GM06990 (cell line): ENCODE measurements around the gene BICDL1.

Source experiments
- DNase-seq: peaks from one replicate; pipeline ENCODE4 v3.0.0-alpha.2; 2011; ENCODE audit not compliant: insufficient read length; ENCODE audit errors: extremely low read depth
- H3K27me3 ChIP-seq: replicated peaks from 2 replicates; pipeline ENCODE4 v1.6.0; 2011; ENCODE audit warnings: low read length; ENCODE audit not compliant: control insufficient read depth, insufficient read depth
- H3K36me3 ChIP-seq: 2 replicates; pipeline ENCODE4 v1.5.1; 2011; ENCODE audit warnings: low read length; ENCODE audit not compliant: control insufficient read depth, insufficient read depth
- H3K4me3 ChIP-seq: replicated peaks from 2 replicates; pipeline ENCODE4 v1.5.1; 2011; ENCODE audit warnings: low read depth, mild to moderate bottlenecking, control low read depth, low read length
- TF ChIP-seq, protein P1 (sequence below): IDR thresholded peaks from 2 replicates; pipeline ENCODE4 v1.5.1; 2011; ENCODE audit warnings: low read length, control low read depth, mild to moderate bottlenecking, inconsistent platforms; ENCODE audit not compliant: insufficient read depth, poor library complexity, severe bottlenecking

Gene BICDL1

GRCh38 chr12:120019197-120019596 is 30.2 kb downstream of the BICDL1 start:
- no peak for DNase-seq
- TF ChIP-seq, protein P1, sequence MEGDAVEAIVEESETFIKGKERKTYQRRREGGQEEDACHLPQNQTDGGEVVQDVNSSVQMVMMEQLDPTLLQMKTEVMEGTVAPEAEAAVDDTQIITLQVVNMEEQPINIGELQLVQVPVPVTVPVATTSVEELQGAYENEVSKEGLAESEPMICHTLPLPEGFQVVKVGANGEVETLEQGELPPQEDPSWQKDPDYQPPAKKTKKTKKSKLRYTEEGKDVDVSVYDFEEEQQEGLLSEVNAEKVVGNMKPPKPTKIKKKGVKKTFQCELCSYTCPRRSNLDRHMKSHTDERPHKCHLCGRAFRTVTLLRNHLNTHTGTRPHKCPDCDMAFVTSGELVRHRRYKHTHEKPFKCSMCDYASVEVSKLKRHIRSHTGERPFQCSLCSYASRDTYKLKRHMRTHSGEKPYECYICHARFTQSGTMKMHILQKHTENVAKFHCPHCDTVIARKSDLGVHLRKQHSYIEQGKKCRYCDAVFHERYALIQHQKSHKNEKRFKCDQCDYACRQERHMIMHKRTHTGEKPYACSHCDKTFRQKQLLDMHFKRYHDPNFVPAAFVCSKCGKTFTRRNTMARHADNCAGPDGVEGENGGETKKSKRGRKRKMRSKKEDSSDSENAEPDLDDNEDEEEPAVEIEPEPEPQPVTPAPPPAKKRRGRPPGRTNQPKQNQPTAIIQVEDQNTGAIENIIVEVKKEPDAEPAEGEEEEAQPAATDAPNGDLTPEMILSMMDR: no peak
- Histone ChIP-seq H3K27me3 (no peaks in the 10 kb centered on the region), H3K4me3 (no peak overlapping the region), H3K36me3 (no peaks in the 10 kb centered on the region)

- H3K27me3 ChIP-seq: no peaks in the 10 kb centered on the region
- H3K36me3 ChIP-seq: no peaks in the 10 kb centered on the region
- TF ChIP-seq, protein P1: no peak
- no peak overlapping the region for H3K4me3 ChIP-seq
- DNase-seq: no peak
Observed at GRCh38 chr12:120019938-120020337, 30.9 kb downstream of the BICDL1 start.

- no peak overlapping the region for H3K4me3 ChIP-seq
- TF ChIP-seq, protein P1: no peak
- H3K36me3 ChIP-seq: no peaks in the 10 kb centered on the region
- H3K27me3 ChIP-seq: no peaks in the 10 kb centered on the region
- DNase-seq: no peak
Observed at GRCh38 chr12:120024193-120024592, 35.2 kb downstream of the BICDL1 start.

DNA sequence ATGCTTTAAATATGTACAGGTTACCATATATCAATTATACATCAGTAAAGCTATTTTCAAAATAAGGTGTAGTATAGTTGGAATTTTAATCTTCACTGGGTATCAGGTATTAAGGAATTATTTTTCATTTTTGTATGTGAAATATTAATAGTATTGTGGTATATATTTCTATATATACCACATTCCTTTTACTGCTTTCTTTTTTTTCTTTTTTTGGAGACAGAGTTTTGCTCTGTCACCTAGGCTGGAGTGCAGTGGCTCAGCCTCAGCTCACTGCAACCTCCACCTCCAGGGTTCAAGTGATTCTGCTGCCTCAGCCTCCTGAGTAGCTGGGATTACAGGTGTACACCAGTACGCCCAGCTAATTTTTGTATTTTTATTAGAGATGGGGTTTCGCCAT is 36.6 kb downstream of the BICDL1 start:
- Histone ChIP-seq H3K36me3 (no peaks in the 10 kb centered on the region), H3K27me3 (no peaks in the 10 kb centered on the region), H3K4me3 (no peak overlapping the region)
- TF ChIP-seq, protein P1: no peak
- no peak for DNase-seq

DNA sequence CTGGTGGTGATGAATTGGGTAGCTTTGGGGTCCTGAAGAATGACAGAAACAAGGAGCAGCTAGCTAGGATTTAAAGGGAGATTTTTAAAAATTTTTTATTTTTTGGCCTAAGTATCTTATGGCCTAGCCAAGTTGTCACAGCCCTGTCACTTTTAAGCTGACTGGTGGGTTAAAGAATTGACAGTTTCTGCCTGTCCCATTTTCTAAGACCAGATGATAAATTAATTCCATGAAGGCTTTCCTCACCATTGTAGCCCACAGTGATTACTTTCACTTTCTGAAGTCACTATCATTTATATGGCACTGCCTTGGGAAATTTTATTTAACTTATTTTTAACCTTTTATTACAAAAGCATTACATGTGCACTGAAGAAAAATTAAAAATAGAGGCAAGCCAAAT is 43.2 kb downstream of the BICDL1 start:
- Histone ChIP-seq H3K4me3 (no peak overlapping the region), H3K36me3 (no peaks in the 10 kb centered on the region), H3K27me3 (no peaks in the 10 kb centered on the region)
- TF ChIP-seq, protein P1: no peak
- DNase-seq: no peak

DNA sequence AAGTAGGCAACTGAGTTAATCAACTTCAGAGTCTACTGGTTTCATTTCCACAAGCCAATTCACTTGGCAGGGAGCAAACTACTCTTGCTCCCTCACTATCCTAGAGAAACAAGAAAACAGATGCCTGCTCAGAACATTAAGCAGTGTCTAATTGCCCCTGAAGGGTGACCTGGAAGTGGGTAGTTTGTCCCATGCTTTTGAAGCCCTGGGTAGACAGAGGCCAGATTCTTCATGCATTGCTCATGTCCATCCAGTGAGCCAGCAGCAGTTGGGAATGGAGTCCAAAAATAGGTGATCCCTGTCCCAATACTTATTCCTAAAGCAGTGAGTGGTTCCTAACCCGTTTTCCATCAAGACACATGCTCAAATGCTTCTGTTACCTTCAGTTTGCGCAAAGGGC is 48.8 kb downstream of the BICDL1 start:
- no peaks in the 10 kb centered on the region for H3K27me3 ChIP-seq
- TF ChIP-seq, protein P1: no peak
- no peak overlapping the region for H3K4me3 ChIP-seq
- DNase-seq: no peak
- H3K36me3 ChIP-seq: no peaks in the 10 kb centered on the region
